CD4-positive, alpha-beta T cell (primary cell): ENCODE results near the gene FARS2. TPM values are rescaled to one million over a fixed set of nuclear protein-coding genes. Genes with fewer than 3 reads are reported as not detected.

Experiments
- ATAC-seq: fragments of 200-7000 bp; cut with Tn5 transposase; one replicate; pipeline ENCODE4 v1.10.0; 2022; ENCODE audit warnings: mild to moderate bottlenecking; ENCODE audit not compliant: poor library complexity
- CTCF ChIA-PET: fragments of 350-600 bp; sonication (Branson Sonifier 250); formaldehyde crosslinking; loops from one replicate; lab custom pipeline; 2021; ENCODE audit warnings: antibody characterized with exemption, inconsistent platforms; lab: Charles Lee
- POLR2A ChIA-PET: fragments of 350-600 bp; sonication (Branson Sonifier 250); formaldehyde crosslinking; loops from one replicate; lab custom pipeline; 2021; ENCODE audit warnings: antibody characterized with exemption, inconsistent platforms; lab: Charles Lee
- DNase-seq, 14 experiments: peaks; one replicate each; pipeline ENCODE4 v3.0.0-alpha.2; 2013 to 2020; ENCODE audit warnings: mixed read lengths in 2 of 14
- H3K27ac ChIP-seq, 2 donors: one replicate each; pipeline versions ENCODE4 v1.5.1 to v1.7.0; 2013; ENCODE audit warnings: low read length in 2 of 2, low read depth in 1 of 2, mild to moderate bottlenecking in 1 of 2
- H3K27me3 ChIP-seq, 2 experiments: 1 replicate in 1 of 2; 2 replicates in 1 of 2; pipeline versions ENCODE4 v1.6.1 to v1.7.0; 2013; ENCODE audit warnings: low read length in 2 of 2, control low read depth in 1 of 2, mild to moderate bottlenecking in 1 of 2, moderate library complexity in 1 of 2; ENCODE audit not compliant: insufficient read depth in 2 of 2, control insufficient read depth in 1 of 2
- H3K36me3 ChIP-seq: one replicate; pipeline ENCODE4 v1.6.1; 2013; ENCODE audit warnings: low read length, control low read depth; ENCODE audit not compliant: insufficient read depth
- H3K4me1 ChIP-seq: one replicate; pipeline ENCODE4 v1.6.1; 2013; ENCODE audit warnings: low read length, control low read depth; ENCODE audit not compliant: insufficient read depth
- H3K4me3 ChIP-seq: one replicate; pipeline ENCODE4 v1.5.1; 2013; ENCODE audit warnings: mild to moderate bottlenecking, low read length, moderate library complexity
- H3K9me3 ChIP-seq, 2 experiments: 1 replicate in 1 of 2; 2 replicates in 1 of 2; pipeline versions ENCODE4 v1.6.1 to v1.7.0; 2013; ENCODE audit warnings: low read length in 2 of 2, mild to moderate bottlenecking in 2 of 2, control low read depth in 1 of 2, moderate library complexity in 1 of 2; ENCODE audit not compliant: control insufficient read depth in 1 of 2, insufficient read depth in 1 of 2
- H3K27ac Mint-ChIP-seq: one replicate; pipeline ENCODE4 v1.8.0; 2020; ENCODE audit warnings: mixed read lengths
- H3K27me3 Mint-ChIP-seq: one replicate; pipeline ENCODE4 v1.8.0; 2021; ENCODE audit warnings: mixed read lengths
- H3K36me3 Mint-ChIP-seq: one replicate; pipeline ENCODE4 v1.8.0; 2021; ENCODE audit warnings: low read depth, mixed read lengths
- H3K4me1 Mint-ChIP-seq: one replicate; pipeline ENCODE4 v1.8.0; 2021; ENCODE audit warnings: low read depth, mixed read lengths
- H3K4me3 Mint-ChIP-seq: one replicate; pipeline ENCODE4 v1.8.0; 2020; ENCODE audit warnings: mild to moderate bottlenecking, mixed read lengths
- H3K9me3 Mint-ChIP-seq: one replicate; pipeline ENCODE4 v1.8.0; 2020; ENCODE audit warnings: mixed read lengths
- CTCF ChIP-seq: fragments of 200-600 bp; IDR thresholded peaks from one replicate; pipeline ENCODE4 v1.8.0; 2022; ENCODE audit warnings: antibody characterized with exemption, mild to moderate bottlenecking
- intact Hi-C, 2 experiments: fragments of 100-400 bp; cut with DNase I in 1 of 2; cut with micrococcal nuclease in 1 of 2; formaldehyde crosslinking; loops; one replicate each; pipeline versions ENCODE4 v1.15.1 to v1.9.0; 2023 to 2025; cut with DNase I, micrococcal nuclease
- total RNA-seq, 174 experiments: library from RNA in 2 of 174; stranded (reverse) in 2 of 174; gene quantifications; one replicate each; pipeline ENCODE4 v1.2.3 and lab custom pipeline; 2021 to 2026

The FARS2 gene
- total RNA-seq, 2 experiments from 2014 or later: 12.6 to 12.8 TPM

- no peaks in the 10 kb centered on the region for H3K36me3 ChIP-seq
- Mint-ChIP-seq H3K9me3 (no peaks in the 10 kb centered on the region), H3K4me3 (no peak overlapping the region), H3K27ac (no peak overlapping the region), H3K36me3 (peaks cover 48% of the 10 kb centered on the region), H3K4me1 (peaks cover 3% of the 10 kb centered on the region), H3K27me3 (no peaks in the 10 kb centered on the region)
- no peak for TF ChIP-seq CTCF
- ChIA-PET CTCF (no interaction called here), POLR2A (no interaction called here)
- H3K27ac ChIP-seq: no peak overlapping the region
- intact Hi-C loops: no loop called here
- no peaks in the 10 kb centered on the region for H3K27me3 ChIP-seq
- no peak for ATAC-seq
- H3K4me3 ChIP-seq: no peak overlapping the region
- no peaks in the 10 kb centered on the region for H3K4me1 ChIP-seq
- no peak for DNase-seq
- peaks cover 7 to 18% of the 10 kb centered on the region in 2 experiments for H3K9me3 ChIP-seq
Observed at GRCh38 chr6:5637714-5638113, 376.4 kb downstream of the FARS2 start.

GRCh38 chr6:5638666-5639065 is 377.4 kb downstream of the FARS2 start:
- Histone ChIP-seq H3K9me3 (peaks cover 7 to 18% of the 10 kb centered on the region in 2 experiments), H3K4me1 (no peaks in the 10 kb centered on the region), H3K27me3 (no peaks in the 10 kb centered on the region), H3K36me3 (no peaks in the 10 kb centered on the region), H3K4me3 (no peak overlapping the region), H3K27ac (no peak overlapping the region)
- no peak for DNase-seq
- no peak overlapping the region for H3K27ac Mint-ChIP-seq
- no peaks in the 10 kb centered on the region for H3K27me3 Mint-ChIP-seq
- CTCF ChIA-PET: no interaction called here
- POLR2A ChIA-PET: no interaction called here
- no peaks in the 10 kb centered on the region for H3K9me3 Mint-ChIP-seq
- no peaks in the 10 kb centered on the region for H3K4me1 Mint-ChIP-seq
- H3K36me3 Mint-ChIP-seq: peaks cover 45% of the 10 kb centered on the region
- no peak overlapping the region for H3K4me3 Mint-ChIP-seq
- intact Hi-C loops: no loop called here
- no peak for ATAC-seq
- TF ChIP-seq CTCF: no peak

- peaks cover 45% of the 10 kb centered on the region for H3K36me3 Mint-ChIP-seq
- no peak overlapping the region for H3K4me3 Mint-ChIP-seq
- TF ChIP-seq CTCF: no peak
- H3K27ac ChIP-seq: no peak overlapping the region
- intact Hi-C loops: no loop called here
- H3K4me3 ChIP-seq: no peak overlapping the region
- H3K4me1 Mint-ChIP-seq: no peaks in the 10 kb centered on the region
- no peaks in the 10 kb centered on the region for H3K4me1 ChIP-seq
- peaks cover 7 to 18% of the 10 kb centered on the region in 2 experiments for H3K9me3 ChIP-seq
- no peaks in the 10 kb centered on the region for H3K27me3 ChIP-seq
- ChIA-PET CTCF (no interaction called here), POLR2A (no interaction called here)
- ATAC-seq (no peak), DNase-seq (no peak)
- no peaks in the 10 kb centered on the region for H3K27me3 Mint-ChIP-seq
- no peak overlapping the region for H3K27ac Mint-ChIP-seq
- no peaks in the 10 kb centered on the region for H3K36me3 ChIP-seq
- H3K9me3 Mint-ChIP-seq: no peaks in the 10 kb centered on the region
Observed at GRCh38 chr6:5639193-5639592, 377.9 kb downstream of the FARS2 start.
